Caki2 (cell line): ENCODE results near the gene NSUN2. TPM values are rescaled to one million over a fixed set of nuclear protein-coding genes. Genes with fewer than 3 reads are reported as not detected.

ENCODE experiments used
- DNase-seq: peaks from one replicate; pipeline ENCODE4 v3.0.0-alpha.2; 2015; ENCODE audit warnings: low read depth
- in situ Hi-C: cut with HindIII; loops from 2 replicates; pipeline ENCODE4 v1.10.0; 2016; ENCODE audit warnings: low sequenced_read_pairs, low pct_unique_long_range_greater_than_20kb, mixed read lengths
- total RNA-seq: library from RNA; depleted of rRNA; stranded (reverse); fragments of >200 nt; shearing (Covaris generic); gene quantifications from 2 replicates; pipeline ENCODE4 v1.2.3, GENCODE V29; 2014; ENCODE audit warnings: low replicate concordance; rRNA removed

NSUN2 gene
- total RNA-seq, 1 experiment from 2014 or later = 38.3 TPM

GRCh38 chr5:6551955-6552313, 80.9 kb downstream of the NSUN2 start:
- DNase-seq = no peak
- in situ Hi-C loops = no loop called here

GRCh38 chr5:6551287-6551954, 81.4 kb downstream of the NSUN2 start:
- no peak for DNase-seq
- in situ Hi-C loops = no loop called here

- in situ Hi-C loops = no loop called here
- no peak for DNase-seq
These were observed 82.2 kb downstream of the NSUN2 start for GRCh38 chr5:6550628-6551027.

Other genes with a start within 250 kb of the NSUN2 start
- not detected in 2 replicates for gene UBE2QL1, start 184.2 kb downstream of the NSUN2 start, total RNA-seq
- gene SRD5A1, start 396 bp upstream of the NSUN2 start, total RNA-seq = 54.2 and 69.0 TPM in 2 replicates
- gene TENT4A, start 80.4 kb upstream of the NSUN2 start, total RNA-seq = 2.8 and 6.2 TPM in 2 replicates